K562 (cell line): ENCODE results near the gene MARK3. TPM values are rescaled to one million over a fixed set of nuclear protein-coding genes. Genes with fewer than 3 reads are reported as not detected.

Experiments
- ATAC-seq: fragments of 200-7000 bp; cut with Tn5 transposase; 3 replicates; pipeline ENCODE4 v1.9.1; 2020; ENCODE audit warnings: moderate library complexity
- BruUV-seq: library from RNA; stranded (reverse); fragments of 400-500 nt; replicated peaks from 2 replicates; lab custom pipeline; 2021; lab: Mats Ljungman, UMichigan
- CTCF ChIA-PET: fragments of 300-600 bp; formaldehyde crosslinking; extraction: SDS; loops from one replicate; lab custom pipeline; 2021; ENCODE audit warnings: low intra/inter-chr PET ratio; lab: Yijun Ruan, JAX
- POLR2A ChIA-PET: fragments of 300-600, 350-650 bp; sonication (Branson Sonifier 250); formaldehyde crosslinking; extraction: SDS; loops from one replicate; lab custom pipeline; 2021; ENCODE audit warnings: antibody characterized with exemption, inconsistent platforms; lab: Yijun Ruan, JAX
- DNase-seq, 4 experiments: peaks; one replicate each; pipeline versions ENCODE4 v3.0.0 to v3.0.0-alpha.2; 2011 to 2018; ENCODE audit warnings: low spot score in 3 of 4, mixed read lengths in 3 of 4; ENCODE audit errors: extremely low read depth in 1 of 4
- FAIRE-seq: peaks from 2 replicates; lab custom pipeline; 2011; peaks lifted over from hg19 to GRCh38; lab: Jason Lieb, UNC
- H2AFZ ChIP-seq: 2 replicates; pipeline ENCODE4 v1.6.0; 2011; ENCODE audit warnings: low read depth, low read length, control low read depth, inconsistent platforms
- H3K27ac ChIP-seq: fragments of 200-600 bp; 3 replicates; pipeline ENCODE4 v1.8.0; 2011; ENCODE audit warnings: low read depth, mild to moderate bottlenecking, control low read depth, inconsistent platforms, low read length, moderate library complexity, mixed read lengths; ENCODE audit errors: extremely low read depth
- H3K27me3 ChIP-seq, 2 experiments: fragments of 300-600 bp in 1 of 2; 2 replicates in 1 of 2; 3 replicates in 1 of 2; pipeline versions ENCODE4 v1.6.0 to v1.8.0; 2011; ENCODE audit warnings: inconsistent platforms in 2 of 2, low read length in 2 of 2, mild to moderate bottlenecking in 1 of 2, mixed read lengths in 1 of 2, moderate library complexity in 1 of 2; ENCODE audit not compliant: control insufficient read depth in 2 of 2, insufficient read depth in 2 of 2
- H3K36me3 ChIP-seq: fragments of 300-600 bp; 3 replicates; pipeline ENCODE4 v1.8.0; 2011; ENCODE audit warnings: mild to moderate bottlenecking, low read length, inconsistent platforms; ENCODE audit not compliant: control insufficient read depth, insufficient read depth
- H3K4me1 ChIP-seq, 2 experiments: fragments of 200-600 bp in 1 of 2; replicated peaks in 1 of 2; 2 replicates in 1 of 2; 3 replicates in 1 of 2; pipeline versions ENCODE4 v1.5.1 to v1.8.0; 2011; ENCODE audit warnings: inconsistent platforms in 2 of 2, low read length in 2 of 2, mild to moderate bottlenecking in 1 of 2, mixed read lengths in 1 of 2, moderate library complexity in 1 of 2; ENCODE audit not compliant: control insufficient read depth in 2 of 2, insufficient read depth in 2 of 2
- H3K4me2 ChIP-seq: 2 replicates; pipeline ENCODE4 v1.6.1; 2011; ENCODE audit warnings: low read length, control low read depth, inconsistent platforms, mixed read lengths; ENCODE audit not compliant: insufficient read depth
- H3K4me3 ChIP-seq: fragments of 200-600 bp; sonication (generic), shearing (Covaris generic); 2 replicates; pipeline ENCODE4 v1.5.1; 2016; ENCODE audit warnings: control low read depth, inconsistent platforms
- H3K79me2 ChIP-seq: fragments of 200-600 bp; 3 replicates; pipeline ENCODE4 v1.8.0; 2011; ENCODE audit warnings: low read length, inconsistent platforms; ENCODE audit not compliant: control insufficient read depth, insufficient read depth
- H3K9ac ChIP-seq, 2 experiments: 2 replicates each; pipeline versions ENCODE4 v1.6.0 to v1.6.1; 2011; ENCODE audit warnings: low read depth in 2 of 2, low read length in 2 of 2, control low read depth in 1 of 2, inconsistent platforms in 1 of 2, mild to moderate bottlenecking in 1 of 2, mixed read lengths in 1 of 2; ENCODE audit not compliant: insufficient read depth in 1 of 2
- H3K9me1 ChIP-seq: one replicate; pipeline ENCODE4 v1.6.0; 2011; ENCODE audit warnings: inconsistent platforms, mild to moderate bottlenecking, low read length, moderate library complexity; ENCODE audit not compliant: control insufficient read depth, insufficient read depth
- H3K9me3 ChIP-seq: replicated peaks from 2 replicates; pipeline ENCODE4 v1.5.1; 2011; ENCODE audit warnings: low read depth, low read length, inconsistent platforms; ENCODE audit not compliant: control insufficient read depth, insufficient read depth
- H4K20me1 ChIP-seq: replicated peaks from 2 replicates; pipeline ENCODE4 v1.6.1; 2011; ENCODE audit warnings: low read length, inconsistent platforms, mixed read lengths; ENCODE audit not compliant: control insufficient read depth, insufficient read depth
- ARID1B ChIP-seq: fragments of 450-650 bp; IDR thresholded peaks from 2 replicates; pipeline ENCODE4 v1.6.1; 2016; ENCODE audit warnings: antibody characterized with exemption, mild to moderate bottlenecking, inconsistent platforms
- CXXC5 ChIP-seq: fragments of 250-450 bp; sonication (Bioruptor Pico); IDR thresholded peaks from 2 replicates; pipeline ENCODE4 v1.8.0; 2022; ENCODE audit warnings: inconsistent platforms, mild to moderate bottlenecking, moderate library complexity
- GTF2A2 ChIP-seq: IDR thresholded peaks from 2 replicates; pipeline ENCODE4 v1.6.1; 2016; ENCODE audit warnings: mild to moderate bottlenecking, missing genetic modification characterization, missing compliant biosample characterization
- HBP1 ChIP-seq: fragments of 450-650 bp; formaldehyde crosslinking; IDR thresholded peaks from 2 replicates; pipeline ENCODE4 v1.4.0; 2022; ENCODE audit warnings: missing genetic modification characterization
- HLTF ChIP-seq: fragments of 450-650 bp; IDR thresholded peaks from 2 replicates; pipeline ENCODE4 v1.6.1; 2016
- HMGN3 ChIP-seq: IDR thresholded peaks from 2 replicates; pipeline ENCODE4 v1.6.1; 2011; ENCODE audit warnings: borderline replicate concordance, low read depth, mild to moderate bottlenecking, mixed read lengths, low read length; ENCODE audit not compliant: insufficient read length; ENCODE audit errors: extremely low read depth
- KDM5B ChIP-seq: fragments of 200-600 bp; sonication (generic); IDR thresholded peaks from 2 replicates; pipeline ENCODE4 v1.6.1; 2012; ENCODE audit warnings: low read depth, mild to moderate bottlenecking, moderate library complexity, low read length, control low read depth, inconsistent platforms; ENCODE audit not compliant: insufficient replicate concordance
- NCOA1 ChIP-seq: fragments of 450-650 bp; IDR thresholded peaks from 2 replicates; pipeline ENCODE4 v1.6.1; 2016; ENCODE audit warnings: low read depth
- NKRF ChIP-seq: fragments of 450-650 bp; IDR thresholded peaks from 2 replicates; pipeline ENCODE4 v1.6.1; 2016; ENCODE audit warnings: borderline replicate concordance
- POLR3A ChIP-seq: IDR thresholded peaks from 2 replicates; pipeline ENCODE4 v1.6.1; 2011; ENCODE audit warnings: borderline replicate concordance, mild to moderate bottlenecking, moderate library complexity; ENCODE audit not compliant: insufficient read length, insufficient read depth; ENCODE audit errors: extremely low read depth
- PTBP1 ChIP-seq: fragments of 200-400 bp; formaldehyde crosslinking; IDR thresholded peaks from 2 replicates; pipeline ENCODE4 v1.6.1; 2017; ENCODE audit warnings: low read depth, low read length
- SMARCE1 ChIP-seq: fragments of 450-650 bp; IDR thresholded peaks from 2 replicates; pipeline ENCODE4 v1.7.1; 2016; ENCODE audit warnings: mild to moderate bottlenecking
- SNIP1 ChIP-seq: fragments of 450-650 bp; IDR thresholded peaks from 2 replicates; pipeline ENCODE4 v1.7.1; 2017; ENCODE audit warnings: low read depth, mild to moderate bottlenecking
- SP1 ChIP-seq: sonication (generic); formaldehyde crosslinking; IDR thresholded peaks from 2 replicates; pipeline ENCODE4 v1.8.1; 2022; ENCODE audit warnings: mild to moderate bottlenecking, missing genetic modification reagents
- TCF3 ChIP-seq: sonication (generic); formaldehyde crosslinking; IDR thresholded peaks from 2 replicates; pipeline ENCODE4 v1.4.0; 2020; ENCODE audit warnings: mild to moderate bottlenecking, missing genetic modification reagents
- TOE1 ChIP-seq, 2 experiments: fragments of 450-650 bp in 1 of 2; sonication (generic) in 1 of 2; formaldehyde crosslinking in 1 of 2; IDR thresholded peaks; 2 replicates each; pipeline versions ENCODE4 v1.7.1 to v1.8.0; 2016 to 2022; ENCODE audit warnings: borderline replicate concordance in 2 of 2, mild to moderate bottlenecking in 2 of 2, antibody characterized with exemption in 1 of 2, inconsistent platforms in 1 of 2, low read depth in 1 of 2, missing genetic modification reagents in 1 of 2, moderate library complexity in 1 of 2
- ZNF165 ChIP-seq: fragments of 250-450 bp; sonication (Bioruptor Pico); IDR thresholded peaks from 2 replicates; pipeline ENCODE4 v1.4.0; 2020; ENCODE audit warnings: borderline replicate concordance
- ZNF212 ChIP-seq: fragments of 450-650 bp; formaldehyde crosslinking; IDR thresholded peaks from 2 replicates; pipeline ENCODE4 v1.4.0; 2020; ENCODE audit warnings: mild to moderate bottlenecking
- ZNF347 ChIP-seq: fragments of 450-650 bp; formaldehyde crosslinking; IDR thresholded peaks from 2 replicates; pipeline ENCODE4 v1.4.0; 2020; ENCODE audit warnings: low read depth, mild to moderate bottlenecking, moderate library complexity
- ZNF707 ChIP-seq: fragments of 250-450 bp; sonication (Bioruptor Pico); conservative IDR thresholded peaks from 2 replicates; pipeline ENCODE4 v1.8.0; 2022; ENCODE audit warnings: inconsistent platforms, mild to moderate bottlenecking, moderate library complexity
- ZNF830 ChIP-seq: fragments of 250-450 bp; sonication (Bioruptor Pico); IDR thresholded peaks from 2 replicates; pipeline ENCODE4 v1.5.0; 2021; ENCODE audit warnings: mild to moderate bottlenecking
- WGBS: fragments of 100-300 bp; shearing (Covaris generic); methylation state at CpG from one replicate; pipeline ENCODE4 v1.1.6; 2016; ENCODE audit warnings: low coverage, mixed read lengths; ENCODE audit not compliant: insufficient coverage; ENCODE audit errors: missing lambda C conversion rate; 5-methylcytosine and 5-hydroxymethylcytosine counted together
- in situ Hi-C: fragments of 300-500 bp; cut with MboI; formaldehyde crosslinking; loops from 4 replicates; pipeline ENCODE4 v1.15.0; 2018; ENCODE audit warnings: inconsistent platforms, mixed read lengths
- intact Hi-C: fragments of 100-400 bp; cut with micrococcal nuclease; formaldehyde crosslinking; loops from 2 replicates; pipeline ENCODE4 v1.14.2; 2022
- polyA plus RNA-seq, 8 experiments: library from polyadenylated mRNA; depleted of rRNA in 4 of 8; stranded (reverse) in 5 of 8; unstranded in 3 of 8; fragments of >200 nt; fragmentation: Nextera tagmentation in 2 of 8; fragmentation: Illumina TruSeq in 1 of 8; extraction: Ambion mirVana in 2 of 8; extraction: Trizol in 1 of 8; gene quantifications; 2 replicates each; pipeline versions ENCODE4 v1.2.1 to v1.2.3, GENCODE V29; 2011 to 2014; ENCODE audit warnings: inconsistent platforms in 1 of 8, missing spikeins in 1 of 8
- total RNA-seq, 7 experiments: library from RNA; depleted of rRNA in 6 of 7; stranded (reverse); fragments of >200 nt in 6 of 7; fragmentation: Illumina TruSeq in 2 of 7; extraction: Trizol in 2 of 7; gene quantifications; 2 replicates each; pipeline versions ENCODE4 v1.2.1 to v1.2.3, GENCODE V29; 2011 to 2021; ENCODE audit warnings: low replicate concordance in 1 of 7

Gene MARK3
- total and polyA plus RNA-seq, 9 of the 15 experiments (the other 6 are each of a cell fraction or from before 2014, with no cell fraction given), result 10.1 to 68.7 (median 56.3) TPM

GRCh38 chr14:103362780-103363179, 22.4 kb upstream of the MARK3 start:
- in situ Hi-C loops (no loop called here), intact Hi-C loops (no loop called here)
- POLR2A ChIA-PET, result interaction anchor here (1.3 kb wide), 1 partner anchor 10 kb away, joined by 3 read pairs; no protein-coding TSS in a partner anchor
- CTCF ChIA-PET, result no interaction called here
- FAIRE-seq (peak; percentile 73), DNase-seq (peak in 1 of 4 experiments; percentile 38), ATAC-seq (no peak)
- no peak overlapping the region for H3K4me2 ChIP-seq
- H3K27ac ChIP-seq, result no peak overlapping the region
- H3K27me3 ChIP-seq, result no peaks in the 10 kb centered on the region
- no peaks in the 10 kb centered on the region for H4K20me1 ChIP-seq
- BruUV-seq, result no TSS peak
- no peaks in the 10 kb centered on the region for H3K79me2 ChIP-seq
- no peak overlapping the region for H3K9ac ChIP-seq
- H3K4me1 ChIP-seq, result peaks cover 0 to 9% of the 10 kb centered on the region in 2 experiments; a peak in 3 of 5 replicates
- no peak overlapping the region for H2AFZ ChIP-seq
- H3K36me3 ChIP-seq, result no peaks in the 10 kb centered on the region
- no peaks in the 10 kb centered on the region for H3K9me1 ChIP-seq
- H3K4me3 ChIP-seq, result no peak overlapping the region
- H3K9me3 ChIP-seq, result peaks cover 7% of the 10 kb centered on the region; the same call in 1 of the 2 replicates
- 0% methylated on average over 1 of the region's 1 CpG for WGBS
- TF ChIP-seq PTBP1, result no peak
- no peak for TF ChIP-seq SNIP1
- TF ChIP-seq ZNF347 (CRISPR knock-in tag), result no peak
- no peak for TF ChIP-seq NKRF
- no peak for TF ChIP-seq ZNF707 (CRISPR knock-in tag)
- TF ChIP-seq ZNF165 (CRISPR knock-in tag), result no peak
- no peak for TF ChIP-seq NCOA1
- no peak for TF ChIP-seq SMARCE1
- no peak for TF ChIP-seq ZNF830 (CRISPR knock-in tag)
- TF ChIP-seq TOE1 (IDR thresholded peaks at IDR 0.05; ENCODE audit: borderline replicate concordance), result 0 out of 2 replicates have a peak, but pooled peaks have one; percentile 49
- TF ChIP-seq TOE1 (CRISPR knock-in tag; IDR thresholded peaks at IDR 0.05; ENCODE audit: borderline replicate concordance, low read depth), result no peak
- TF ChIP-seq GTF2A2 (tag), result no peak
- TF ChIP-seq HBP1 (CRISPR knock-in tag), result no peak
- TF ChIP-seq ZNF212 (CRISPR knock-in tag), result no peak
- TF ChIP-seq HLTF, result 0 out of 2 replicates have a peak, but pooled peaks have one; percentile 33
- TF ChIP-seq ARID1B, result 0 out of 2 replicates have a peak, but pooled peaks have one; percentile 13
- TF ChIP-seq CXXC5 (CRISPR knock-in tag), result no peak
- TF ChIP-seq HMGN3, result no peak
- TF ChIP-seq POLR3A, result no peak
- TF ChIP-seq TCF3 (CRISPR knock-in tag), result no peak
- TF ChIP-seq KDM5B, result no peak
- 0 out of 2 replicates have a peak, but pooled peaks have one; percentile 37 for TF ChIP-seq SP1 (CRISPR knock-in tag)
